AG10803 (cell line): ENCODE results near the gene EHBP1L1.

Experiments
- DNase-seq: peaks from one replicate; pipeline ENCODE4 v3.0.0; 2010; ENCODE audit warnings: low read depth
- H3K4me3 ChIP-seq: 2 replicates; pipeline ENCODE4 v1.5.1; 2011; ENCODE audit warnings: mild to moderate bottlenecking, low read length, control low read depth
- CTCF ChIP-seq: conservative IDR thresholded peaks from 2 replicates; pipeline ENCODE4 v1.5.1; 2011; ENCODE audit warnings: mild to moderate bottlenecking, low read length, control low read depth, inconsistent platforms

Gene EHBP1L1

GRCh38 chr11:65558930-65559509 lies 16.8 kb upstream of the EHBP1L1 start:
- DNase-seq: peak; percentile 56
- TF ChIP-seq CTCF: no peak; the same call in 1 of the 2 replicates
- H3K4me3 ChIP-seq: peak overlapping the region; percentile 47

DNA sequence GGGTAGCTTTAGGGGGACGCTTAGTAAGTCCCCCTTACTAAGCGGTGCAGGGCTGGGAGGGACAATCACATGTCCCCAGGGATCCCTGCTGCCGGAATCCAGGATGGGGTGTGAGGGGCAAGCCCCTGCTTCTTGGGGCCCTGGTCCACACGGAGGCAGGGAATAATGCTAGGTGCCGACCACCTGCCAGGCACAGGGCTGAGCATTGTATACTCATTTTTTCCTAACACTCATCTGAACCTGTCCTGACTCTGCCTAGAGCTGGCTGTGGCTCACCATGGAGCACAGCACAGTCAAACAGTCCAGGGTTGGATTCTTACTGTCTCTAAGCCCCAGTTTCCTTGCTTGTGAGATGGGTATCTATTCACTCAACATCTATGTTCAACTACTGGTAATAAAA lies 16.3 kb upstream of the EHBP1L1 start:
- no peak overlapping the region for H3K4me3 ChIP-seq
- no peak for TF ChIP-seq CTCF
- DNase-seq: no peak

DNA sequence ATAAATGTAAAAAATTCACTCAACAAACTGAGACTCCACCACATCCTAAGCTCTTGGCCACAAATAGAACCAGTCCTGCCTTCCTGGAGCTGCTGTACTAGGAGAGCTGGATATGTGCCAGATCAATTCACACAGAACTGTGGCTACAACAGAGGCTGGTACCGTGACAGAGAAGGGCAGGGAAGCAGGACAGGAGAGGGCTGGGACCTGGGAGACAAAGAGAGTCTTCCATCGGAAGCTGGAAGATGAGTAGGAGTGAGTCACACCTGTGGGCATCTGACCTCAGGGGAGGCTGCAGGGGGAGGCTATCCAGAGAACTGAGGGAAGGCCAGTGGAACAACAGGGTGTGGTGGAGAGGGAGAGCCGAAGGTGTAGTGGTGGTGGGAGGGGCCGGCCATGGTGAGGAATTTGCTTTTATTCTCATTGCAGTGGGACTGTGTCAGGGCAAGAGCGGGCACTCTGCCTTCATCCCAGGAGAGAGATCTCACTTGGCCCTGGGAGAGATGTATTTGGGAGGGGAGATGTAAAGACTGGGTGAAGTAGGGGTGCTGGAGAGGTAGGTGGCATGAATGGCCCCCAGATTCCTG lies 15.8 kb upstream of the EHBP1L1 start:
- no peak overlapping the region for H3K4me3 ChIP-seq
- TF ChIP-seq CTCF: no peak
- DNase-seq: peak; percentile 37

DNA sequence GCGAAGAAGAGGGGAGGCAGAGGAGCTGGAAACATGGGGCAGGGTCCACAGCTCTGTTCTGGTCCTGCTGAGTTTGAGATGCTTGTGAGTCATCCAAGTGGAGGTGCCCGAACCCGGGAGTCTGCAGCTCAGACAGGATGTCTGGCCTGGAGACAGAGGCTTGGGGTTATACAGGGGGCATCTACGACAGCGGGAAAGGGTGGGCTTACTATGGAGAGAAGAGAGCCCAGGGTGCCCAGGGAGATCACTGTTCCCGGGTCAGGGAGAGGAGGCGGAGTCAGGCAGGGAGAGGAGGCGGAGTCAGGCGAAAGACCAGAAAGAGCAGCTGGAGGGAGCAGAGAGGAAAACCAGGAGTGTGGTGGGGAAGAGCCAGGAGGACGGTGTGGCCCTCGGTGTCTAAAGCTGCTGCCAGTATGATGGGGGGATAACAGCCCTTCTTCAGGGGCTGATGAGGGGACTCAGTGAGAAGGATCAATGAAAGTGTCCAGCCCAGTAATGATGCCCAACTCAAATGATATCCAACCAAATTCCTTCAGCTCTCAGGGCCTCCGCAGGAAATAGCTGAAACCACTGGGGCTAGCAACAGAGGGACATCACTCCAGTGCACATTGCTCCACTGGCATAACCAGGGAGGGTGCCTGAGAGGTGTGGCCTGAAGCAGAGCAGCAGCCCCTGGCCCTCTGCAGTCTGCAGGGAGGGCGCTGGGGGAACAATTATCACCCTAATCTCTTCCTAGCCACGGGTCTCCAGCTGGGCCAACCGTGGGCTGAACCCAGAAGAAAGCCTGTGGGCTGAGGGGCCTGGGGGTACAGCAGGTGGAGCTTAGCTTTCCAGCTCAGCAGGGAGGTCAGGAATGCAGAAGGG lies 15.1 kb upstream of the EHBP1L1 start:
- no peak for TF ChIP-seq CTCF
- H3K4me3 ChIP-seq: no peak overlapping the region
- no peak for DNase-seq

DNA sequence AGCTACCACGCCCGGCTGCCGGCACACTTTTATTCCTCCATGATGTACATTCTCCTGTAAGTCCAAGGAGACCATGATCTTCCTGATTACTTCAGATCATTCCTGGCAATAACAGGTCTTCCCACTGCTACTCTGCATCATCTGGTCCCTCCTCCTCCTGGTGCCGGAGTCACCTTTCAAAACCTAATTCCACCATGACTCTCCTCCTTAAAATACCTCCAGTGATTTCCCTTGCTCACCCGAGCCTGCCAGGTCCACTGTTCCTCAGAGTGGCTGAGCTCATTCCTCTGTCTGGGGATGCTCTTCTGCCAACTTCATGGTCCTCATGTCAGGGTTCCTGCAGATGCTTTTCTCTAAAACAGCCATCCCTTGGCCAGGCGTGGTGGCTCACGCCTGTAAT lies 13.8 kb upstream of the EHBP1L1 start:
- no peak for TF ChIP-seq CTCF
- H3K4me3 ChIP-seq: no peak overlapping the region
- DNase-seq: no peak

GRCh38 chr11:65562788-65563187 lies 13.1 kb upstream of the EHBP1L1 start:
- no peak overlapping the region for H3K4me3 ChIP-seq
- no peak for DNase-seq
- no peak for TF ChIP-seq CTCF
